ENCODE results near the gene HRH3. TPM values are rescaled to one million over a fixed set of nuclear protein-coding genes. Genes with fewer than 3 reads are reported as not detected.

HRH3 gene
- total RNA-seq, 1 donor, result not detected

DNA sequence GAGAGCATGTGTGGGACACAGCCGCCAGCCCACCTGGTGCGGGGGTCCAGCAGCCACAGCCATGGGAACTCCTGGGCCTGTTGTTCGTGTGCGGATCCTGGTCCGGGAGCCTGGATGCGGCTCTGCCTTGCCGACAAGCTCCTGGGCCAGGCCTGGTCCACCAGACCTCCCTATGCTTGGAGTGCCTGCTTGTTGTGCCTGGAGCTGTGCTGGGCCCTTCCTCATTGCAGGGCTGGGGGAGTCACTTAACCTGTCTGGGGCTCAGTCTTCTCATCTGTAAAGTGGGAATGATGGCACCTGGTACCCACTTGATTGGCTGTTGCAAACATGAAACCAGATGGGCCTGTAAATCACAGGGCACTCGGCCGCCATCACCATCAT, 15.7 kb upstream of the HRH3 start:
- H3K36me3 ChIP-seq (ENCODE audit: insufficient read depth, low read length), result no peaks in the 10 kb centered on the region
- no peaks in the 10 kb centered on the region for H3K9me3 ChIP-seq (ENCODE audit: low read depth, low read length)
- H3K4me1 ChIP-seq (ENCODE audit: insufficient read depth, low read length), result peaks cover 3% of the 10 kb centered on the region
- peaks cover 15% of the 10 kb centered on the region for H4K20me1 ChIP-seq (ENCODE audit: insufficient read depth, low read length)
- no peak overlapping the region for H3K27ac ChIP-seq (ENCODE audit: low read depth, low read length)
- no peak overlapping the region for H2AFZ ChIP-seq (ENCODE audit: low read length)
- TF ChIP-seq, protein P1, sequence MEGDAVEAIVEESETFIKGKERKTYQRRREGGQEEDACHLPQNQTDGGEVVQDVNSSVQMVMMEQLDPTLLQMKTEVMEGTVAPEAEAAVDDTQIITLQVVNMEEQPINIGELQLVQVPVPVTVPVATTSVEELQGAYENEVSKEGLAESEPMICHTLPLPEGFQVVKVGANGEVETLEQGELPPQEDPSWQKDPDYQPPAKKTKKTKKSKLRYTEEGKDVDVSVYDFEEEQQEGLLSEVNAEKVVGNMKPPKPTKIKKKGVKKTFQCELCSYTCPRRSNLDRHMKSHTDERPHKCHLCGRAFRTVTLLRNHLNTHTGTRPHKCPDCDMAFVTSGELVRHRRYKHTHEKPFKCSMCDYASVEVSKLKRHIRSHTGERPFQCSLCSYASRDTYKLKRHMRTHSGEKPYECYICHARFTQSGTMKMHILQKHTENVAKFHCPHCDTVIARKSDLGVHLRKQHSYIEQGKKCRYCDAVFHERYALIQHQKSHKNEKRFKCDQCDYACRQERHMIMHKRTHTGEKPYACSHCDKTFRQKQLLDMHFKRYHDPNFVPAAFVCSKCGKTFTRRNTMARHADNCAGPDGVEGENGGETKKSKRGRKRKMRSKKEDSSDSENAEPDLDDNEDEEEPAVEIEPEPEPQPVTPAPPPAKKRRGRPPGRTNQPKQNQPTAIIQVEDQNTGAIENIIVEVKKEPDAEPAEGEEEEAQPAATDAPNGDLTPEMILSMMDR (IDR thresholded peaks at IDR 0.05; ENCODE audit: extremely low read depth, low read depth, low read length), result no peak
- no peaks in the 10 kb centered on the region for H3K27me3 ChIP-seq (ENCODE audit: insufficient read depth, low read length)
- H3K4me3 ChIP-seq (ENCODE audit: insufficient read depth, low read length), result no peak overlapping the region
- H3K4me2 ChIP-seq (ENCODE audit: insufficient read depth, low read length), result no peak overlapping the region
- DNase-seq (ENCODE audit: insufficient read length, low spot score, missing footprints), result no peak
- peaks cover 22% of the 10 kb centered on the region for H3K79me2 ChIP-seq (ENCODE audit: insufficient read depth, low read length)

DNA sequence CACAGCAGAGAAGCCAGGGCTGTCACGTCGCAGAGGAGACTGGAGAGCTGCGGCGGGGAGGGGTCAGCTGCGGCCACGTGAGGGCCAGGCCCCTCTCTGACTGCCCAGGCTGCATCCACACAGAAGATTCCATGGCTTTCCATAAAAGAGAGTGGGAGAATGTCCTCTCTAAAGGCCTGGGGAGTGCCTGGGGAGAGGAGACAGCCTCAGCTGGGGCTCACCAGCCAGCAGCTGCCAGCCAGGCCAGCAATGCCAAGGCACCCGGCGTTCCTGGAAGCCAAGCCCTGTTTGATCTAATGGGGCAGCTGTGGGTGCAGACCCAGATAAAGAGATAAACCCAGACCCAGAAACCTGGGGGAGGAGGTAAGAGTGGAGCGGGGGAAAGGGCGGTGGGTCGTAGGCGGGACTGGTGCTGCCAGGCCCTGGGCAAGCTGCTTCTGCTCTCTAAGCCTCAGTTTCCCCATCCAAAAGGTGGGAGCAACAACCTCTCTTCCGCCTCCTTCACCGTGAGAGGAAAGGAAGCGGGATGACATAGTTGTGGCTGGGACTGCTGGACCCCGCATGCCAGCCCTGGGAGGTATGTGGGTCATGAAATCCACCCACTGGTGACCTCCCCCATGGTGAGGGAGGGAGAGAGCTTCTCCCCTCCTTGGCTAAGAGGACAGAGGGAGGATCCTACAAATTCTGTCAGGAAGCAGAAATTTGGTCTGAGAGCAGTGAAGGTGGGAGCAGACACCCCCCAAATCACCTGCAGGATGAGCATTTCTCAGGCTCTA, 15.1 kb upstream of the HRH3 start:
- H3K27me3 ChIP-seq (ENCODE audit: insufficient read depth, low read length), result no peaks in the 10 kb centered on the region
- no peaks in the 10 kb centered on the region for H3K9me3 ChIP-seq (ENCODE audit: low read depth, low read length)
- peaks cover 3% of the 10 kb centered on the region for H3K4me1 ChIP-seq (ENCODE audit: insufficient read depth, low read length)
- H3K4me3 ChIP-seq (ENCODE audit: insufficient read depth, low read length), result no peak overlapping the region
- H3K79me2 ChIP-seq (ENCODE audit: insufficient read depth, low read length), result peaks cover 16% of the 10 kb centered on the region
- H3K36me3 ChIP-seq (ENCODE audit: insufficient read depth, low read length), result no peaks in the 10 kb centered on the region
- peaks cover 10% of the 10 kb centered on the region for H4K20me1 ChIP-seq (ENCODE audit: insufficient read depth, low read length)
- no peak for DNase-seq (ENCODE audit: insufficient read length, low spot score, missing footprints)
- no peak overlapping the region for H3K27ac ChIP-seq (ENCODE audit: low read depth, low read length)
- H2AFZ ChIP-seq (ENCODE audit: low read length), result no peak overlapping the region
- TF ChIP-seq, protein P1 (IDR thresholded peaks at IDR 0.05; ENCODE audit: extremely low read depth, low read depth, low read length), result no peak
- no peak overlapping the region for H3K4me2 ChIP-seq (ENCODE audit: insufficient read depth, low read length)

DNA sequence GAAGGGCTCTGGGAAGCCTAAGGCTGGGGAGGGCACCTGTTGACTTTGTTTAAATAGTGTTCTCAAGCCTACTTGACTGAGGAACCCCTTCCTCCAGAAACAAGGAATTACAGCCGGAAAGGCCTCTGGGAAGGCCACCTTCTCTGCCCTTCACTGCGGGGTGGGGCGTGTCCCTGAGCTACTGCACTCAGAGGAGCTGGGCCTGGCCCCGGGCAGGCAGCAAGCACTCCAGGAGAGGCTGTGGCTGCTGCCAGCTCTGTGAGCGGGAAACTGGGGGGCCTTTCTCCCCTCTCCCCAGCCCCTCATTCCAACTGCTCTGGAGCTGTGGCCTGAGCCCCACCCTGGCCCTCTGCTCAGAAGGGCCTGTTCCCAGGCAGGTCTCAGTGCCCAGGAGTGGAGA, 14.3 kb upstream of the HRH3 start:
- peaks cover 3% of the 10 kb centered on the region for H4K20me1 ChIP-seq (ENCODE audit: insufficient read depth, low read length)
- no peak for DNase-seq (ENCODE audit: insufficient read length, low spot score, missing footprints)
- H3K79me2 ChIP-seq (ENCODE audit: insufficient read depth, low read length), result peaks cover 7% of the 10 kb centered on the region
- no peaks in the 10 kb centered on the region for H3K36me3 ChIP-seq (ENCODE audit: insufficient read depth, low read length)
- H3K4me2 ChIP-seq (ENCODE audit: insufficient read depth, low read length), result no peak overlapping the region
- H3K9me3 ChIP-seq (ENCODE audit: low read depth, low read length), result no peaks in the 10 kb centered on the region
- H2AFZ ChIP-seq (ENCODE audit: low read length), result no peak overlapping the region
- H3K27me3 ChIP-seq (ENCODE audit: insufficient read depth, low read length), result no peaks in the 10 kb centered on the region
- no peak overlapping the region for H3K27ac ChIP-seq (ENCODE audit: low read depth, low read length)
- no peak overlapping the region for H3K4me3 ChIP-seq (ENCODE audit: insufficient read depth, low read length)
- H3K4me1 ChIP-seq (ENCODE audit: insufficient read depth, low read length), result peaks cover 3% of the 10 kb centered on the region
- TF ChIP-seq, protein P1 (IDR thresholded peaks at IDR 0.05; ENCODE audit: extremely low read depth, low read depth, low read length), result no peak

DNA sequence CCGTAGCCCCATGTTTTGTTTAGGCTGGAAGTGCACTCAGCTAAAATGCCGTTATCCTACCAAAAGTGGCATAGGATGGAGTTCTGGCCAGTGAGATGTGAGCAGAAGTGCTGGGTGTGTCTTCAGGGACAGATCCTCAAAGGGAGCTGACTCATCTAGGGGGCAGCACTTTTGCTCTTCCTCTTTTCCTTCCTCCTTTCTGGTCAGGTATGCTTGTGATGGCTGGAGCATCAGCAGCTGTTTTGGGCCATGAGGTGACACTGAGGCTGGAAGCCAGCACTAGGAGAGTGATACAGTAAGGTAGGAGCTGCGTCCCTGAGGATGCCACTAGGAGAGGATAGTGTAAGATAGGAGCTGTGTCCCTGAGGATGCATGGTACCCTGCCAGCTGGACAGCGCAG, 13.6 kb upstream of the HRH3 start:
- TF ChIP-seq, protein P1 (IDR thresholded peaks at IDR 0.05; ENCODE audit: extremely low read depth, low read depth, low read length), result no peak
- Histone ChIP-seq H3K27me3 (ENCODE audit: insufficient read depth, low read length) (no peaks in the 10 kb centered on the region), H3K4me2 (ENCODE audit: insufficient read depth, low read length) (no peak overlapping the region), H3K4me3 (ENCODE audit: insufficient read depth, low read length) (no peak overlapping the region), H3K4me1 (ENCODE audit: insufficient read depth, low read length) (peaks cover 3% of the 10 kb centered on the region), H4K20me1 (ENCODE audit: insufficient read depth, low read length) (no peaks in the 10 kb centered on the region), H3K36me3 (ENCODE audit: insufficient read depth, low read length) (no peaks in the 10 kb centered on the region), H2AFZ (ENCODE audit: low read length) (no peak overlapping the region), H3K9me3 (ENCODE audit: low read depth, low read length) (no peaks in the 10 kb centered on the region), H3K27ac (ENCODE audit: low read depth, low read length) (no peak overlapping the region), H3K79me2 (ENCODE audit: insufficient read depth, low read length) (peaks cover under 1% of the 10 kb centered on the region)
- no peak for DNase-seq (ENCODE audit: insufficient read length, low spot score, missing footprints)

Data from osteoblast (primary cell).